GM12878 (cell line): ENCODE data around the gene SLX4IP. TPM values are rescaled to one million over a fixed set of nuclear protein-coding genes. Genes with fewer than 3 reads are reported as not detected.

ENCODE experiments used
- ATF2 ChIP-seq: IDR thresholded peaks from 2 replicates; pipeline ENCODE4 v1.6.1; 2012; ENCODE audit warnings: low read length, inconsistent platforms
- BCL11A ChIP-seq: IDR thresholded peaks from 2 replicates; pipeline ENCODE4 v1.6.1; 2011; ENCODE audit warnings: low read depth, low read length
- CREB1 ChIP-seq: IDR thresholded peaks from 2 replicates; pipeline ENCODE4 v1.6.1; 2012; ENCODE audit warnings: low read depth, mild to moderate bottlenecking, inconsistent platforms
- FOXK2 ChIP-seq: fragments of 450-650 bp; IDR thresholded peaks from 2 replicates; pipeline ENCODE4 v1.6.1; 2017; ENCODE audit warnings: mild to moderate bottlenecking, moderate library complexity
- FOXM1 ChIP-seq: IDR thresholded peaks from 2 replicates; pipeline ENCODE4 v1.6.1; 2012; ENCODE audit warnings: low read depth, mild to moderate bottlenecking, inconsistent platforms, low read length, moderate library complexity
- GATAD2B ChIP-seq: fragments of 450-650 bp; conservative IDR thresholded peaks from 2 replicates; pipeline ENCODE4 v1.6.1; 2017; ENCODE audit warnings: low read depth, mild to moderate bottlenecking, moderate library complexity
- HDGF ChIP-seq: fragments of 450-650 bp; IDR thresholded peaks from 2 replicates; pipeline ENCODE4 v1.6.1; 2016; ENCODE audit warnings: antibody characterized with exemption
- KDM1A ChIP-seq: fragments of 200-600 bp; sonication (generic); IDR thresholded peaks from 2 replicates; pipeline ENCODE4 v1.6.1; 2016; ENCODE audit warnings: borderline replicate concordance
- MEF2B ChIP-seq: fragments of 450-650 bp; IDR thresholded peaks from 2 replicates; pipeline ENCODE4 v1.6.1; 2018; ENCODE audit warnings: mild to moderate bottlenecking, moderate library complexity; ENCODE audit not compliant: partially characterized antibody, poor library complexity, severe bottlenecking
- NFIC ChIP-seq: IDR thresholded peaks from 2 replicates; pipeline ENCODE4 v1.6.1; 2012; ENCODE audit warnings: low read depth, mild to moderate bottlenecking, inconsistent platforms, low read length, moderate library complexity
- NR2C1 ChIP-seq: fragments of 450-650 bp; IDR thresholded peaks from 2 replicates; pipeline ENCODE4 v1.6.1; 2017; ENCODE audit warnings: antibody characterized with exemption, mild to moderate bottlenecking, moderate library complexity
- PAX8 ChIP-seq: fragments of 450-650 bp; IDR thresholded peaks from 2 replicates; pipeline ENCODE4 v1.6.1; 2017; ENCODE audit warnings: mild to moderate bottlenecking, moderate library complexity
- SKIL ChIP-seq: fragments of 450-650 bp; IDR thresholded peaks from 2 replicates; pipeline ENCODE4 v1.6.1; 2017; ENCODE audit warnings: mild to moderate bottlenecking, low read depth, inconsistent platforms; ENCODE audit not compliant: poor library complexity, severe bottlenecking
- YY1 ChIP-seq: IDR thresholded peaks from 2 replicates; pipeline ENCODE4 v1.6.1; 2011; ENCODE audit warnings: low read depth, mild to moderate bottlenecking, low read length
- ZBTB40 ChIP-seq: fragments of 450-650 bp; IDR thresholded peaks from 2 replicates; pipeline ENCODE4 v1.6.1; 2016; ENCODE audit warnings: mild to moderate bottlenecking, moderate library complexity, borderline replicate concordance
- ZNF207 ChIP-seq: fragments of 450-650 bp; IDR thresholded peaks from 2 replicates; pipeline ENCODE4 v1.6.1; 2014; ENCODE audit warnings: antibody characterized with exemption, mild to moderate bottlenecking, borderline replicate concordance
- ZNF622 ChIP-seq: fragments of 450-650 bp; IDR thresholded peaks from 2 replicates; pipeline ENCODE4 v1.6.1; 2017; ENCODE audit warnings: mild to moderate bottlenecking, inconsistent platforms
- polyA plus RNA-seq, 11 experiments: library from polyadenylated mRNA; depleted of rRNA in 4 of 11; unstranded in 6 of 11; stranded (reverse) in 5 of 11; fragments of >200 nt; fragmentation: Nextera tagmentation in 4 of 11; fragmentation: Illumina TruSeq in 1 of 11; extraction: Ambion mirVana in 4 of 11; extraction: Trizol in 1 of 11; gene quantifications; 1 replicate in 1 of 11; 2 replicates in 10 of 11; pipeline versions ENCODE4 v1.2.1 to v1.2.3, GENCODE V29; 2011 to 2016; ENCODE audit warnings: inconsistent platforms in 2 of 11, missing spikeins in 2 of 11, low read depth in 1 of 11
- total RNA-seq, 4 experiments: library from RNA; depleted of rRNA in 3 of 4; stranded (reverse); fragments of >200 nt in 3 of 4; fragmentation: Illumina TruSeq in 1 of 4; extraction: Trizol in 1 of 4; gene quantifications; 2 replicates each; pipeline versions ENCODE4 v1.2.1 to v1.2.3, GENCODE V29; 2013 to 2021
- TF ChIP-seq, protein P1 (sequence below): fragments of 450-650 bp; IDR thresholded peaks from 2 replicates; pipeline ENCODE4 v1.6.1; 2016; ENCODE audit warnings: mild to moderate bottlenecking
- TF ChIP-seq, protein P2 (sequence below): IDR thresholded peaks from 2 replicates; pipeline ENCODE4 v1.6.1; 2012; ENCODE audit warnings: low read depth, low read length, improper control_type of control experiment
- TF ChIP-seq, protein P3 (sequence below): IDR thresholded peaks from 2 replicates; pipeline ENCODE4 v1.6.1; 2011; ENCODE audit warnings: mild to moderate bottlenecking, low read depth, low read length, moderate library complexity; ENCODE audit not compliant: insufficient replicate concordance

SLX4IP gene
- total and polyA plus RNA-seq, 10 of the 15 experiments (the other 5 are each of a cell fraction or from before 2014, with no cell fraction given): 2.2 to 11.0 (median 6.3) TPM

GRCh38 chr20:10511509-10512251, 76.6 kb downstream of the SLX4IP start (continued):
- TF ChIP-seq SKIL: peak; percentile 82
- TF ChIP-seq, protein P1, sequence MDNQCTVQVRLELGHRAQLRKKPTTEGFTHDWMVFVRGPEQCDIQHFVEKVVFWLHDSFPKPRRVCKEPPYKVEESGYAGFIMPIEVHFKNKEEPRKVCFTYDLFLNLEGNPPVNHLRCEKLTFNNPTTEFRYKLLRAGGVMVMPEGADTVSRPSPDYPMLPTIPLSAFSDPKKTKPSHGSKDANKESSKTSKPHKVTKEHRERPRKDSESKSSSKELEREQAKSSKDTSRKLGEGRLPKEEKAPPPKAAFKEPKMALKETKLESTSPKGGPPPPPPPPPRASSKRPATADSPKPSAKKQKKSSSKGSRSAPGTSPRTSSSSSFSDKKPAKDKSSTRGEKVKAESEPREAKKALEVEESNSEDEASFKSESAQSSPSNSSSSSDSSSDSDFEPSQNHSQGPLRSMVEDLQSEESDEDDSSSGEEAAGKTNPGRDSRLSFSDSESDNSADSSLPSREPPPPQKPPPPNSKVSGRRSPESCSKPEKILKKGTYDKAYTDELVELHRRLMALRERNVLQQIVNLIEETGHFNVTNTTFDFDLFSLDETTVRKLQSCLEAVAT: peak; percentile 43; the same call in 1 of the 2 replicates
- TF ChIP-seq HDGF: no peak
- TF ChIP-seq BCL11A: peak; percentile 74
- TF ChIP-seq CREB1: peak; percentile 62; the same call in 1 of the 2 replicates
- TF ChIP-seq, protein P2, sequence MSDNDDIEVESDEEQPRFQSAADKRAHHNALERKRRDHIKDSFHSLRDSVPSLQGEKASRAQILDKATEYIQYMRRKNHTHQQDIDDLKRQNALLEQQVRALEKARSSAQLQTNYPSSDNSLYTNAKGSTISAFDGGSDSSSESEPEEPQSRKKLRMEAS: peak; percentile 48; the same call in 1 of the 2 replicates
- TF ChIP-seq FOXM1: no peak
- peak; percentile 30 for TF ChIP-seq MEF2B
- TF ChIP-seq NFIC: peak; percentile 77
- TF ChIP-seq NR2C1: no peak
- TF ChIP-seq ZNF622: no peak
- TF ChIP-seq, protein P3, sequence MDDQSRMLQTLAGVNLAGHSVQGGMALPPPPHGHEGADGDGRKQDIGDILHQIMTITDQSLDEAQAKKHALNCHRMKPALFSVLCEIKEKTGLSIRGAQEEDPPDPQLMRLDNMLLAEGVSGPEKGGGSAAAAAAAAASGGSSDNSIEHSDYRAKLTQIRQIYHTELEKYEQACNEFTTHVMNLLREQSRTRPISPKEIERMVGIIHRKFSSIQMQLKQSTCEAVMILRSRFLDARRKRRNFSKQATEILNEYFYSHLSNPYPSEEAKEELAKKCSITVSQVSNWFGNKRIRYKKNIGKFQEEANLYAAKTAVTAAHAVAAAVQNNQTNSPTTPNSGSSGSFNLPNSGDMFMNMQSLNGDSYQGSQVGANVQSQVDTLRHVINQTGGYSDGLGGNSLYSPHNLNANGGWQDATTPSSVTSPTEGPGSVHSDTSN: no peak
- TF ChIP-seq FOXK2: no peak
- peak; percentile 45; the same call in 1 of the 2 replicates for TF ChIP-seq GATAD2B
- no peak for TF ChIP-seq ZNF207
- TF ChIP-seq KDM1A: no peak
- TF ChIP-seq PAX8: no peak
- TF ChIP-seq ZBTB40: no peak
- peak; percentile 73 for TF ChIP-seq ATF2
- TF ChIP-seq YY1: no peak
